Stimulated activated CD4-positive, alpha-beta T cell treated with anti-CD3 and anti-CD28 coated beads, Interleukin-4, amount 100 ng/mL, for 1 hour (primary cell): ENCODE results near the gene HDAC10.

Experiments used
- DNase-seq: peaks from one replicate; pipeline ENCODE4 v3.0.0-alpha.2; 2020

Gene HDAC10

GRCh38 chr22:50233223-50233622 is 17.8 kb downstream of the HDAC10 start:
- DNase-seq: no peak

GRCh38 chr22:50232481-50233151 is 18.4 kb downstream of the HDAC10 start:
- DNase-seq: no peak

- no peak for DNase-seq
These were observed 21.7 kb downstream of the HDAC10 start for GRCh38 chr22:50229370-50229769.

GRCh38 chr22:50228366-50228765 is 22.7 kb downstream of the HDAC10 start:
- DNase-seq: no peak

GRCh38 chr22:50227579-50228215 is 23.4 kb downstream of the HDAC10 start:
- no peak for DNase-seq

GRCh38 chr22:50226875-50227165 is 24.2 kb downstream of the HDAC10 start:
- DNase-seq: no peak

- DNase-seq: no peak
These were observed 24.8 kb downstream of the HDAC10 start for GRCh38 chr22:50226063-50226874.

GRCh38 chr22:50225200-50225969 is 25.7 kb downstream of the HDAC10 start:
- DNase-seq: no peak

GRCh38 chr22:50224071-50224470 is 27.0 kb downstream of the HDAC10 start:
- no peak for DNase-seq

- no peak for DNase-seq
These were observed 28.6 kb downstream of the HDAC10 start for GRCh38 chr22:50222508-50222907.

- no peak for DNase-seq
These were observed 29.4 kb downstream of the HDAC10 start for GRCh38 chr22:50221410-50222300.

- no peak for DNase-seq
These were observed 30.3 kb downstream of the HDAC10 start for GRCh38 chr22:50220603-50221409.

- DNase-seq: no peak
These were observed 31.1 kb downstream of the HDAC10 start for GRCh38 chr22:50219800-50220602.

- DNase-seq: no peak
These were observed 31.9 kb downstream of the HDAC10 start for GRCh38 chr22:50218996-50219727.

GRCh38 chr22:50218153-50218995 is 32.7 kb downstream of the HDAC10 start:
- DNase-seq: no peak

- no peak for DNase-seq
These were observed 33.4 kb downstream of the HDAC10 start for GRCh38 chr22:50217543-50218152.

GRCh38 chr22:50216684-50217520 is 34.2 kb downstream of the HDAC10 start:
- DNase-seq: no peak
